Measurements from ENCODE around the gene INPP4B. TPM values are rescaled to one million over a fixed set of nuclear protein-coding genes. Genes with fewer than 3 reads are reported as not detected.

Gene INPP4B
- total and polyA plus RNA-seq, 2 of the 4 experiments (the other 2 are of a cell fraction), result 1.8 to 14.0 TPM

DNA sequence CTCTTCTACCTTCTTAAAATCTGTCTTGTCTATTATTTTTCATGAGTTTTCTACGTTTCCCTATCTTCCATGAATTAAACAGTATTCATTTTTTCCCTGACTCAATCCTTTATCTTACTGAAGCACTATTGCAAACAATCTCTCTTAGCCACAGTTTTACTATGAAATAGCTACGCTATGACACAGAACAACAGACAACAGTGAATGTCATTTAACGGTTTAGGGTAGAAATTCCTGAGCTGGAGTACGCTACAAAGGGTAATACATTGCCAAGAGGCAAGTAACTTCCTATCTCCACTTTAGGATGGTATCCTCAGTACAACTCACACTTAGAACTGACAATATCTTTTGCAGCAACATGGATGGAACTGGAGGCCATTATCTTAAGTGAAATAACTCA is 552.6 kb downstream of the INPP4B start:
- ChIA-PET POLR2A (ENCODE audit: unreplicated experiment) (no interaction called here), CTCF (interaction anchor here (0.6 to 0.7 kb wide), 2 partner anchors 13 to 14 kb away, joined by 3 read pairs; no protein-coding TSS in a partner anchor)
- ATAC-seq (ENCODE audit: low read depth) (peak; percentile 97), DNase-seq (peak; percentile 80)
- 0 out of 2 replicates have a peak overlapping the region, but pooled peaks have one; percentile 58 for H4K91ac ChIP-seq (ENCODE audit: insufficient read depth, low read depth, low read length)
- intact Hi-C loops (cut with micrococcal nuclease), result no loop called here
- no peak overlapping the region for H3K56ac ChIP-seq (ENCODE audit: extremely low read depth, insufficient read depth, low read length)
- peak overlapping the region; percentile 14; the same call in 1 of the 2 replicates for H2BK20ac ChIP-seq (ENCODE audit: low read depth, low read length)
- no peak overlapping the region for H2AK5ac ChIP-seq (ENCODE audit: low read depth, low read length)
- no peaks in the 10 kb centered on the region for H3K4me1 ChIP-seq (ENCODE audit: control insufficient read depth, insufficient read depth, low read length)
- H3K23ac ChIP-seq (ENCODE audit: low read depth, low read length), result no peak overlapping the region
- peak overlapping the region; percentile 66; the same call in 1 of the 2 replicates for H3K4ac ChIP-seq (ENCODE audit: low read depth, low read length)
- no peak overlapping the region for H3K14ac ChIP-seq (replicated peaks; ENCODE audit: low read depth, low read length)
- no CpG with 5 or more reads among the region's 4 CpGs for WGBS, 2 experiments (ENCODE audit: extremely low coverage in 2 of 2, insufficient read length in 1 of 2)
- H3K27me3 ChIP-seq (ENCODE audit: control insufficient read depth, insufficient read depth, low read length), result no peaks in the 10 kb centered on the region
- H3K9me3 ChIP-seq (ENCODE audit: control insufficient read depth, insufficient read depth, low read length), result no peaks in the 10 kb centered on the region
- H2BK15ac ChIP-seq (ENCODE audit: low read depth, low read length), result no peak overlapping the region
- no peak overlapping the region for H4K5ac ChIP-seq (ENCODE audit: low read depth, low read length)
- TF ChIP-seq NFE2L2 (IDR thresholded peaks at IDR 0.05; ENCODE audit: low read depth, low read length) (no peak), CEBPB (IDR thresholded peaks at IDR 0.05; ENCODE audit: low read depth, low read length) (peak; percentile 58; the same call in 1 of the 2 replicates), FOS (IDR thresholded peaks at IDR 0.05; ENCODE audit: low read depth, low read length) (no peak)
- H3K9me1 ChIP-seq (ENCODE audit: insufficient read depth, low read length), result no peaks in the 10 kb centered on the region
- no peak overlapping the region for H2AFZ ChIP-seq (replicated peaks; ENCODE audit: low read length, poor library complexity)
- no peaks in the 10 kb centered on the region for H3K79me1 ChIP-seq (ENCODE audit: low read depth in 1 of 2, low read length in 2 of 2)
- dilution Hi-C loops (cut with HindIII; ENCODE audit: low sequenced_read_pairs, unreplicated experiment), result no loop called here
- in situ Hi-C loops (cut with MboI; ENCODE audit: low sequenced_read_pairs), result no loop called here
- peak overlapping the region; percentile 83 for H2BK5ac ChIP-seq (ENCODE audit: low read depth, low read length, poor library complexity, severe bottlenecking)
- no peak overlapping the region for H3K18ac ChIP-seq (ENCODE audit: low read depth, low read length)
- peak overlapping the region in 1 of 2 experiments; percentile 36; a peak in 1 of 4 replicates for H4K8ac ChIP-seq (ENCODE audit: low read depth in 2 of 2, low read length in 2 of 2)
- no peak overlapping the region for H2AK9ac ChIP-seq (replicated peaks; ENCODE audit: low read depth, low read length, poor library complexity)
- H3K36me3 ChIP-seq (ENCODE audit: control insufficient read depth, insufficient read depth, low read length), result no peaks in the 10 kb centered on the region
- no peak overlapping the region for H3K27ac ChIP-seq (ENCODE audit: insufficient read depth, low read length)
- no peak overlapping the region for H3K9ac ChIP-seq (ENCODE audit: low read depth, low read length)
- no peak overlapping the region for H3K4me3 ChIP-seq (ENCODE audit: insufficient read depth, low read depth, low read length)
- H3K4me2 ChIP-seq (ENCODE audit: low read depth, low read length), result no peak overlapping the region
- peak overlapping the region; percentile 62; the same call in 1 of the 2 replicates for H2BK120ac ChIP-seq (ENCODE audit: low read depth, low read length)
- no peaks in the 10 kb centered on the region for H4K20me1 ChIP-seq (ENCODE audit: insufficient read depth, low read length)
- no TSS peak for BruUV-seq (replicated peaks)
